ENCODE data around the gene DYSF. TPM values are rescaled to one million over a fixed set of nuclear protein-coding genes. Genes with fewer than 3 reads are reported as not detected.

DYSF gene
- total RNA-seq, 4 donors from 2014 or later: 2.4 to 10.6 (median 4.3) TPM

GRCh38 chr2:71455741-71456569 is 2.6 kb downstream of the DYSF start:
- WGBS, 2 donors: 49 to 51% methylated on average over 4 to 5 of the region's 6 CpGs
- peak overlapping the region; percentile 29 to 82 (median 66) for H3K27ac ChIP-seq
- peaks cover 11 to 73% (median 36%) of the 10 kb centered on the region in 3 donors for H3K4me1 ChIP-seq
- H3K9me3 ChIP-seq: no peaks in the 10 kb centered on the region
- no peak for TF ChIP-seq POLR2A (IDR thresholded peaks at IDR 0.05)
- TF ChIP-seq CTCF (IDR thresholded peaks at IDR 0.05): no peak
- no peaks in the 10 kb centered on the region for H3K36me3 ChIP-seq
- DNase-seq: no peak
- no peak overlapping the region for H3K4me3 ChIP-seq
- intact Hi-C loops (cut with DNase I): no loop called here
- peaks cover 0 to 35% (median 0%) of the 10 kb centered on the region in 4 donors for H3K27me3 ChIP-seq

GRCh38 chr2:71456617-71457016 is 3.3 kb downstream of the DYSF start:
- 50% methylated on average over 1 of the region's 1 CpG for WGBS, 2 donors
- H3K4me1 ChIP-seq: peaks cover 11 to 73% (median 36%) of the 10 kb centered on the region in 3 donors
- peaks cover 0 to 35% (median 0%) of the 10 kb centered on the region in 4 donors for H3K27me3 ChIP-seq
- H3K9me3 ChIP-seq: no peaks in the 10 kb centered on the region
- no peak for TF ChIP-seq CTCF (IDR thresholded peaks at IDR 0.05)
- TF ChIP-seq POLR2A (IDR thresholded peaks at IDR 0.05): no peak
- H3K4me3 ChIP-seq: no peak overlapping the region
- H3K36me3 ChIP-seq: no peaks in the 10 kb centered on the region
- intact Hi-C loops (cut with DNase I): no loop called here
- DNase-seq: no peak
- peak overlapping the region in 3 of 4 donors; percentile 62 to 82 (median 69) for H3K27ac ChIP-seq

GRCh38 chr2:71457123-71457915 is 4.0 kb downstream of the DYSF start:
- no peak overlapping the region for H3K4me3 ChIP-seq
- 86 to 89% methylated on average over 4 to 5 of the region's 9 CpGs for WGBS, 2 donors
- H3K4me1 ChIP-seq: peaks cover 11 to 70% (median 36%) of the 10 kb centered on the region in 3 donors
- no peak for DNase-seq
- H3K9me3 ChIP-seq: no peaks in the 10 kb centered on the region
- H3K27ac ChIP-seq: peak overlapping the region in 3 of 4 donors; percentile 33 to 69 (median 62)
- no peak for TF ChIP-seq POLR2A (IDR thresholded peaks at IDR 0.05)
- no peak for TF ChIP-seq CTCF (IDR thresholded peaks at IDR 0.05)
- intact Hi-C loops (cut with DNase I): no loop called here
- no peaks in the 10 kb centered on the region for H3K36me3 ChIP-seq
- H3K27me3 ChIP-seq: peaks cover 0 to 33% (median 0%) of the 10 kb centered on the region in 4 donors

- DNase-seq: no peak
- TF ChIP-seq POLR2A (IDR thresholded peaks at IDR 0.05) (no peak), CTCF (IDR thresholded peaks at IDR 0.05) (no peak)
- Histone ChIP-seq H3K4me1 (peaks cover 11 to 64% (median 32%) of the 10 kb centered on the region in 3 donors), H3K4me3 (no peak overlapping the region), H3K27ac (peak overlapping the region in 3 of 4 donors; percentile 61 to 63 (median 62)), H3K9me3 (peaks cover 0 to 3% (median 0%) of the 10 kb centered on the region in 3 donors), H3K27me3 (peaks cover 0 to 34% (median 0%) of the 10 kb centered on the region in 4 donors), H3K36me3 (no peaks in the 10 kb centered on the region)
- 81 to 82% methylated on average over 4 of the region's 4 CpGs for WGBS, 2 donors
- intact Hi-C loops (cut with DNase I): no loop called here
These were observed 4.6 kb downstream of the DYSF start for GRCh38 chr2:71457923-71458322.

Measured in esophagus squamous epithelium (tissue), 5 donors.